Trophoblast cell (in vitro differentiated cells and primary cell): ENCODE measurements around the gene PAX5.

ENCODE experiments used
- DNase-seq, 2 donors: peaks; one replicate each; pipeline ENCODE4 v3.0.0-alpha.2; 2016
- H2AFZ ChIP-seq: 2 replicates; pipeline ENCODE4 v1.6.1; 2013; ENCODE audit warnings: low read length, moderate library complexity, mild to moderate bottlenecking; ENCODE audit not compliant: insufficient read depth, poor library complexity
- H2AK5ac ChIP-seq: 2 replicates; pipeline ENCODE4 v1.6.1; 2013; ENCODE audit warnings: mild to moderate bottlenecking, low read length
- H2BK120ac ChIP-seq: 2 replicates; pipeline ENCODE4 v1.6.1; 2013; ENCODE audit warnings: low read length, mild to moderate bottlenecking, moderate library complexity; ENCODE audit not compliant: insufficient read depth, poor library complexity
- H2BK12ac ChIP-seq: 2 replicates; pipeline ENCODE4 v1.6.1; 2013; ENCODE audit warnings: mild to moderate bottlenecking, low read length, moderate library complexity
- H2BK5ac ChIP-seq: 2 replicates; pipeline ENCODE4 v1.6.1; 2013; ENCODE audit warnings: low read length, low read depth, moderate library complexity, mild to moderate bottlenecking; ENCODE audit not compliant: poor library complexity
- H3K14ac ChIP-seq: 2 replicates; pipeline ENCODE4 v1.6.1; 2013; ENCODE audit warnings: mild to moderate bottlenecking, low read length
- H3K18ac ChIP-seq: 2 replicates; pipeline ENCODE4 v1.6.1; 2013; ENCODE audit warnings: mild to moderate bottlenecking, low read length
- H3K23ac ChIP-seq: 2 replicates; pipeline ENCODE4 v1.6.1; 2013; ENCODE audit warnings: low read length
- H3K27ac ChIP-seq: 2 replicates; pipeline ENCODE4 v1.5.1; 2013; ENCODE audit warnings: low read depth, mild to moderate bottlenecking, inconsistent platforms, low read length, moderate library complexity
- H3K27me3 ChIP-seq: 2 replicates; pipeline ENCODE4 v1.6.1; 2013; ENCODE audit warnings: inconsistent platforms, mild to moderate bottlenecking, low read length, moderate library complexity; ENCODE audit not compliant: insufficient read depth
- H3K36me3 ChIP-seq, 2 experiments: 1 replicate in 1 of 2; 2 replicates in 1 of 2; pipeline ENCODE4 v1.6.1; 2013; ENCODE audit warnings: low read length in 2 of 2, mild to moderate bottlenecking in 2 of 2, moderate library complexity in 1 of 2; ENCODE audit not compliant: insufficient read depth in 2 of 2, control insufficient read depth in 1 of 2
- H3K4ac ChIP-seq: 2 replicates; pipeline ENCODE4 v1.6.1; 2013; ENCODE audit warnings: low read depth, mild to moderate bottlenecking, low read length, moderate library complexity
- H3K4me1 ChIP-seq, 2 experiments: 1 replicate in 1 of 2; 2 replicates in 1 of 2; pipeline ENCODE4 v1.6.1; 2013; ENCODE audit warnings: low read length in 2 of 2, mild to moderate bottlenecking in 2 of 2, moderate library complexity in 1 of 2; ENCODE audit not compliant: insufficient read depth in 2 of 2, control insufficient read depth in 1 of 2
- H3K4me2 ChIP-seq: 2 replicates; pipeline ENCODE4 v1.6.1; 2013; ENCODE audit warnings: inconsistent platforms, mild to moderate bottlenecking, low read length, moderate library complexity
- H3K4me3 ChIP-seq: 2 replicates; pipeline ENCODE4 v1.5.1; 2013; ENCODE audit warnings: mild to moderate bottlenecking, low read depth, low read length, inconsistent platforms
- H3K79me1 ChIP-seq: one replicate; pipeline ENCODE4 v1.6.1; 2013; ENCODE audit warnings: low read length
- H3K79me2 ChIP-seq: 2 replicates; pipeline ENCODE4 v1.6.1; 2013; ENCODE audit warnings: low read length, mild to moderate bottlenecking; ENCODE audit not compliant: control insufficient read depth, insufficient read depth, poor library complexity
- H3K9ac ChIP-seq: 2 replicates; pipeline ENCODE4 v1.6.1; 2013; ENCODE audit warnings: mild to moderate bottlenecking, low read length
- H3K9me3 ChIP-seq: 2 replicates; pipeline ENCODE4 v1.6.1; 2013; ENCODE audit warnings: low read depth, mild to moderate bottlenecking, control low read depth, inconsistent platforms, low read length; ENCODE audit not compliant: insufficient read depth
- H4K12ac ChIP-seq: 2 replicates; pipeline ENCODE4 v1.6.1; 2013; ENCODE audit warnings: low read depth, mild to moderate bottlenecking, low read length, moderate library complexity
- H4K8ac ChIP-seq: 2 replicates; pipeline ENCODE4 v1.6.1; 2013; ENCODE audit warnings: low read depth, mild to moderate bottlenecking, low read length, moderate library complexity
- H4K91ac ChIP-seq: one replicate; pipeline ENCODE4 v1.6.1; 2013; ENCODE audit warnings: low read depth, mild to moderate bottlenecking, low read length, moderate library complexity
- WGBS: extraction: QIAGEN DNeasy Blood & Tissue Kit; methylation state at CpG from one replicate; pipeline ENCODE4 v1.1.7; 2013; ENCODE audit warnings: missing lambda C conversion rate; ENCODE audit not compliant: insufficient read length, insufficient coverage; ENCODE audit errors: extremely low coverage; 5-methylcytosine and 5-hydroxymethylcytosine counted together

The PAX5 gene

GRCh38 chr9:36939214-36939613, 94.9 kb downstream of the PAX5 start:
- no peak overlapping the region for H2BK5ac ChIP-seq
- no peak overlapping the region for H3K4me3 ChIP-seq
- H3K79me1 ChIP-seq, result no peaks in the 10 kb centered on the region
- H4K12ac ChIP-seq, result no peak overlapping the region
- H3K27me3 ChIP-seq, result peaks cover 2% of the 10 kb centered on the region
- H3K14ac ChIP-seq, result no peak overlapping the region
- no peak overlapping the region for H4K8ac ChIP-seq
- H3K9ac ChIP-seq, result no peak overlapping the region
- H3K23ac ChIP-seq, result no peak overlapping the region
- H2AFZ ChIP-seq, result no peak overlapping the region
- H3K18ac ChIP-seq, result no peak overlapping the region
- no CpG with 5 or more reads among the region's 5 CpGs for WGBS
- no peak overlapping the region for H2BK12ac ChIP-seq
- H3K9me3 ChIP-seq, result no peaks in the 10 kb centered on the region
- H3K27ac ChIP-seq, result no peak overlapping the region
- no peak overlapping the region for H2AK5ac ChIP-seq
- H3K4me2 ChIP-seq, result no peak overlapping the region
- H3K4ac ChIP-seq, result no peak overlapping the region
- no peak overlapping the region for H4K91ac ChIP-seq
- no peak overlapping the region for H2BK120ac ChIP-seq
- no peaks in the 10 kb centered on the region for H3K36me3 ChIP-seq
- no peaks in the 10 kb centered on the region for H3K4me1 ChIP-seq
- DNase-seq, result no peak
- H3K79me2 ChIP-seq, result no peaks in the 10 kb centered on the region

GRCh38 chr9:36938617-36939016, 95.5 kb downstream of the PAX5 start:
- H3K14ac ChIP-seq, result no peak overlapping the region
- peaks cover 2% of the 10 kb centered on the region for H3K27me3 ChIP-seq
- H3K23ac ChIP-seq, result no peak overlapping the region
- H3K4me1 ChIP-seq, result no peaks in the 10 kb centered on the region
- H4K12ac ChIP-seq, result no peak overlapping the region
- no peaks in the 10 kb centered on the region for H3K9me3 ChIP-seq
- H2BK12ac ChIP-seq, result no peak overlapping the region
- H3K36me3 ChIP-seq, result no peaks in the 10 kb centered on the region
- H3K79me2 ChIP-seq, result no peaks in the 10 kb centered on the region
- no peak overlapping the region for H4K91ac ChIP-seq
- no peak overlapping the region for H3K4ac ChIP-seq
- H2AFZ ChIP-seq, result no peak overlapping the region
- H4K8ac ChIP-seq, result no peak overlapping the region
- H2AK5ac ChIP-seq, result no peak overlapping the region
- H2BK120ac ChIP-seq, result no peak overlapping the region
- DNase-seq, result no peak
- no peaks in the 10 kb centered on the region for H3K79me1 ChIP-seq
- no peak overlapping the region for H3K9ac ChIP-seq
- H3K4me3 ChIP-seq, result no peak overlapping the region
- no peak overlapping the region for H3K27ac ChIP-seq
- no peak overlapping the region for H2BK5ac ChIP-seq
- no peak overlapping the region for H3K18ac ChIP-seq
- no CpG with 5 or more reads among the region's 6 CpGs for WGBS
- H3K4me2 ChIP-seq, result no peak overlapping the region

GRCh38 chr9:36937951-36938350, 96.1 kb downstream of the PAX5 start:
- Histone ChIP-seq H4K8ac (no peak overlapping the region), H3K9ac (no peak overlapping the region)

GRCh38 chr9:36937346-36937745, 96.7 kb downstream of the PAX5 start:
- Histone ChIP-seq H4K8ac (no peak overlapping the region), H3K9me3 (no peaks in the 10 kb centered on the region), H3K79me2 (no peaks in the 10 kb centered on the region), H3K27me3 (peaks cover 2% of the 10 kb centered on the region), H3K9ac (no peak overlapping the region), H3K36me3 (no peaks in the 10 kb centered on the region), H4K12ac (no peak overlapping the region), H3K18ac (no peak overlapping the region), H2BK120ac (no peak overlapping the region), H3K79me1 (no peaks in the 10 kb centered on the region), H4K91ac (no peak overlapping the region), H2AFZ (no peak overlapping the region), H2BK12ac (no peak overlapping the region), H3K4me1 (no peaks in the 10 kb centered on the region), H3K14ac (no peak overlapping the region), H2BK5ac (no peak overlapping the region), H3K4ac (no peak overlapping the region), H3K4me3 (no peak overlapping the region), H3K4me2 (no peak overlapping the region), H3K23ac (no peak overlapping the region), H2AK5ac (no peak overlapping the region), H3K27ac (no peak overlapping the region)
- no CpG with 5 or more reads among the region's 7 CpGs for WGBS
- DNase-seq, result no peak

More at GRCh38 chr9:36937951-36938350, 96.1 kb downstream of the PAX5 start:
- no peak overlapping the region for H2AK5ac ChIP-seq
- no peak overlapping the region for H2AFZ ChIP-seq
- WGBS, result no CpG with 5 or more reads among the region's 4 CpGs
- no peak overlapping the region for H3K4me2 ChIP-seq
- no peak overlapping the region for H3K23ac ChIP-seq
- no peak overlapping the region for H3K18ac ChIP-seq
- H2BK120ac ChIP-seq, result no peak overlapping the region
- H3K79me1 ChIP-seq, result no peaks in the 10 kb centered on the region
- H3K4me3 ChIP-seq, result no peak overlapping the region
- H3K27me3 ChIP-seq, result peaks cover 2% of the 10 kb centered on the region
- no peak overlapping the region for H3K14ac ChIP-seq
- no peak overlapping the region for H3K27ac ChIP-seq
- no peaks in the 10 kb centered on the region for H3K79me2 ChIP-seq
- no peaks in the 10 kb centered on the region for H3K4me1 ChIP-seq
- H2BK12ac ChIP-seq, result no peak overlapping the region
- DNase-seq, result no peak
- H3K4ac ChIP-seq, result no peak overlapping the region
- H3K9me3 ChIP-seq, result no peaks in the 10 kb centered on the region
- no peaks in the 10 kb centered on the region for H3K36me3 ChIP-seq
- no peak overlapping the region for H4K91ac ChIP-seq
- H2BK5ac ChIP-seq, result no peak overlapping the region
- H4K12ac ChIP-seq, result no peak overlapping the region

- H2BK5ac ChIP-seq, result no peak overlapping the region
- no peak overlapping the region for H3K9ac ChIP-seq
- no peak overlapping the region for H3K23ac ChIP-seq
- H4K8ac ChIP-seq, result no peak overlapping the region
- no peak for DNase-seq
- no peak overlapping the region for H3K4me2 ChIP-seq
- peaks cover 2% of the 10 kb centered on the region for H3K27me3 ChIP-seq
- no peak overlapping the region for H3K4me3 ChIP-seq
- no peak overlapping the region for H2AK5ac ChIP-seq
- no peak overlapping the region for H3K4ac ChIP-seq
- no peak overlapping the region for H3K18ac ChIP-seq
- no peak overlapping the region for H2AFZ ChIP-seq
- H2BK120ac ChIP-seq, result no peak overlapping the region
- H4K12ac ChIP-seq, result no peak overlapping the region
- H3K27ac ChIP-seq, result no peak overlapping the region
- no peaks in the 10 kb centered on the region for H3K79me1 ChIP-seq
- H3K14ac ChIP-seq, result no peak overlapping the region
- no peak overlapping the region for H2BK12ac ChIP-seq
- no peak overlapping the region for H4K91ac ChIP-seq
- H3K36me3 ChIP-seq, result no peaks in the 10 kb centered on the region
- H3K4me1 ChIP-seq, result no peaks in the 10 kb centered on the region
- H3K79me2 ChIP-seq, result no peaks in the 10 kb centered on the region
- no peaks in the 10 kb centered on the region for H3K9me3 ChIP-seq
These were observed 97.6 kb downstream of the PAX5 start for GRCh38 chr9:36936498-36936831.
